ENCODE measurements around the gene MEX3A.

Gene MEX3A

DNA sequence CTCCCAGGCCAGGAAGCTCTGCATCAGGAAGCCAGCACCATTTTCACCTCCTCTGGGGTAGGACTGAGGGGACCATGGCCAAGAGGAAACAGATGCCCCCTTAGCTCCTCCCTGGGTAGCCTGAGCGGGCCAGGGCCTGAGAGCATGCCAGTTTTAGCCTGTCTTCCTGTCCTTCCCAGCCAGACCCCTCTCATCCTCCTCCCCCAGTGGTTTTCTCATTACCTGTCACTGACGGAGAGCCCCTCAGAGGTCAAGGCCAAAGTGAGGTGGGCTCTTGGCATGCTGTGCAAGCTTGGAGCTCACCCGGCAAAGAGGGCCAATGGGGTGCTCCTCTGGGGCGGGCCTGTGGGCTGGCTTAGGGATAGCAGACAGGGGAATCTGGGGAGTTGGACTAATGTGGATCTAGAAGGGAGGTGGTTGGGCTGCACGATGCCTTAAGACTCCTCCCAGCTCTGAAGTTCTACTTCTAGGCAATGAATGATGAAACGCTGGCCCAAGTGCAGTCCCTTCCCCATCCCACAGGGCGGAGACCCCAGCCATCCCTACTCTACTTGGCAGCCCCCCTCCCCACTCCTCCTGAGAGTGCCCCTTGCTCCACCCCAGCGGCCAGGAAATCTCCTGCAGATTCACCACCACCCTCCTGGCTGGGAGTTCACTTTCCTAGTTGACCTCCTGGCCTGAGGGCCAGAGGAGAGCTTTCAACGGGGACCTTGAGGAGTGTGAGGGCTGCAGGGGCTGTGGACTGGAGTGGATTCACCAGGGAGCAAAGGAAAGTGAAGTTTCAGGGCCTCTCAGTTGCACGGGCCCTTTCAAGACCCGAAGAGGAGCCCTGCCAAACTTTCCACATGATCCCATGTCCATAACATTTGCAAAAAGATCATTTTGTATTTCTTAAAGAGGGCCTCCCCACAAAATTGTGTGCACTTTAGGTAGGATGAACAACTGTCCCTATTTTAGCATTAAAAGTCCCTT lies 22.9 kb upstream of the MEX3A start:
- Histone ChIP-seq H3K27ac (ENCODE audit: low read depth, low read length) (peak overlapping the region; percentile 99), H3K4me1 (ENCODE audit: control insufficient read depth, insufficient read depth, low read length) (peaks cover 46% of the 10 kb centered on the region), H3K4me3 (ENCODE audit: low read length) (peak overlapping the region; percentile 68), H3K27me3 (ENCODE audit: control insufficient read depth, insufficient read depth, low read length) (no peaks in the 10 kb centered on the region), H3K36me3 (ENCODE audit: control insufficient read depth, insufficient read depth, low read length) (no peaks in the 10 kb centered on the region), H3K9ac (ENCODE audit: low read length) (no peak overlapping the region)

DNA sequence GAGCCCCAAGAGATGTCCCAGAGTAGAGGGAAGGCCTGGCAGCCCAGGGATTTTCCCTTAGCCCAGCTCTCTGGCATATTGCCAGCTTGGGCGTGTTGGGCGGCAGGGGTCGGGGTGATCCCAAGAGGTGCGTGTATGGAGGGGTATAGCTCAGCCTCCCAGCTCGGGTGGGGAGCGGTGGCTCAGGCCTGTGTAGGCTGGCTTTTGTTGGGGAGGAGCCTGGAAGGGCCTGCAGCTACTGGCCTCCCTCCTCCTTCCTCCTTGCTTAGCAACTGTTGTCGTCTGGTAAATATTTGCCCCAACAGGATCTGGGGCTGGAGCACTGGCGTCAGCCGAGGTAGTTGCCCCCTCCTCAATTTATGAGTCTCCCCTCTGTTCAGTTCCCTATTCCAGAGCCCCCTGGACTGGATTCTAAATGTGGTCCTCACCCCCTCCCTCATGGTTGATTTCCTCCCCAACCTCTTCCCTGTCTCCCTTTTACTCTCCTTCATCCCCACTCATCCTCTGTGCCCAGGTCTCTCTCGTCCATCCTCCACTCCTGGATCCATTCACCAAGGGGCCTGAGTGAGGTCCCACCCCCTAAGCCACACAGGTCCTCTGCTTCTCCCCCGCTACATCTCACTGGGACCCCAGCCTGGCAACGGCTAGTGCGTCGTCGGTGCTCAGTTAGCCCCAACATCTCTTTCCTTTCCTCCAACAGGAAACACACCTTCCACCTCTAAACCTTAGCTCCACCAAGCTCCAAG lies 22.0 kb upstream of the MEX3A start:
- no peaks in the 10 kb centered on the region for H3K36me3 ChIP-seq (ENCODE audit: control insufficient read depth, insufficient read depth, low read length)
- H3K4me1 ChIP-seq (ENCODE audit: control insufficient read depth, insufficient read depth, low read length): peaks cover 46% of the 10 kb centered on the region
- H3K4me3 ChIP-seq (ENCODE audit: low read length): peak overlapping the region; percentile 17
- H3K9ac ChIP-seq (ENCODE audit: low read length): peak overlapping the region; percentile 29
- peak overlapping the region; percentile 99 for H3K27ac ChIP-seq (ENCODE audit: low read depth, low read length)
- no peaks in the 10 kb centered on the region for H3K27me3 ChIP-seq (ENCODE audit: control insufficient read depth, insufficient read depth, low read length)

DNA sequence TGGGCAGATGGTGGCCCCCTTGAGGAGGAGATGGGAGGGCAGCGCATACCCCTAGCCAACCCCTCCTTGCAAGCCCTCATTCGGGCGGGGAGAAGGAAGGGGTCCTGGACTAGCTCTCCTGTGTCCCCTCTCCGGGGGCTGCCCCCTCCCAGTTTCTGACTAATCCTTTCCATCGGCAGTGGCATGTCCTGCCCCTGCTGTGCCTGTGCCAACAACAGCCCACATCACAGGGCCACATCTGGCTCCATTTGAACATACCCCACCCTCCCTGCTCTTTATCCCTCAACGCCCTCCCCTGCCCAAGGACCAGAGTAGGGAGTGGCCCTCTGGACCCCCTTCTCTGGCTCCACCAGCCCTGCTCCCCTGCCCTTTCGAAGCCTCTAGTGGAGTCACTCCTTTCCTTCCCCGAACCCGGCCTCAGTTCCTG lies 21.3 kb upstream of the MEX3A start:
- Histone ChIP-seq H3K27ac (ENCODE audit: low read depth, low read length) (peak overlapping the region; percentile 99), H3K4me1 (ENCODE audit: control insufficient read depth, insufficient read depth, low read length) (peaks cover 46% of the 10 kb centered on the region), H3K27me3 (ENCODE audit: control insufficient read depth, insufficient read depth, low read length) (no peaks in the 10 kb centered on the region), H3K9ac (ENCODE audit: low read length) (peak overlapping the region; percentile 29), H3K4me3 (ENCODE audit: low read length) (peak overlapping the region; percentile 17), H3K36me3 (ENCODE audit: control insufficient read depth, insufficient read depth, low read length) (no peaks in the 10 kb centered on the region)

DNA sequence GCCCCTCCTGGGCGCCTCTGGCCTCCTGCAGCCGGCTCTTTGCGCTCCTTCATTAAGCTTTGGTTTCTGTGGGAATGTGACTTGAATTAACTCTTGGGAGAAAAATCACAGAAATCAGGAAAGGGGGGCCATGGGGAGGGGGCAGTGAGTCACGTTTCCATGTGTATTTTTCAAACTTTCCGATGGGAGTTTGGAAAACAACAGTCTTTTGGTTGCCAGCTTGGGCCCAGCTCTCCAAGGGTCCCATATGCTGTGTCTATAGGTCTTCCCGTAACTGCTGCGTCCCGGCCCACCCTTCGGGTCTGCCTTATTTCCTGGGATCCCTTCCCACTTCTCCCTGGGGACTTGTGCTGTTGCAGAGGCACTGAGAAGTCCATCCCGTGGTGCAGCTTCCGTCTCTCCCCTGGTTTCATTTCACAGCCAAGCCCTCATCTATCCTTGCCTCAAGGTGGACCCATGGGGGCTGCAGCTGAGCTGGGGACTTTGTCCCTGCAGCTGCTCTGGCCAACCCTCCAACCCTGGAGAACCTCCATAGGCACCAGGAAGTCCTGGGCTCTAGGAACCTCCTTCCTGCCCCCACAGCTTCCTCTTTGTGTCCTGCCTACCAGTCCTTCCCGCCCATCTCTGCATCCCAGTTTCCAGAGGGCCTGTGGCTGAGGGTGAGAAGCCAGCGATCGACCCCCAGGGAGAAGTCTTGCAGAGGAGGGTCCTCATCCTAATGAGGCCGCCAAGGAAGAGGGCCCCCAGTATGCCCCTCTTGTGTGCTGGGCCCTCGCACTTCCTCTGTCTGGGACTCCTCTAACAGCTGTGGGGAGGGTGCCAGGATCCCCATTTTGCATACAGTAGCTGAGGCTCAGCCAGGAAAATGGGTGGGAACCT lies 20.6 kb upstream of the MEX3A start:
- Histone ChIP-seq H3K27ac (ENCODE audit: low read depth, low read length) (peak overlapping the region; percentile 99), H3K4me1 (ENCODE audit: control insufficient read depth, insufficient read depth, low read length) (peaks cover 46% of the 10 kb centered on the region), H3K36me3 (ENCODE audit: control insufficient read depth, insufficient read depth, low read length) (no peaks in the 10 kb centered on the region), H3K9ac (ENCODE audit: low read length) (no peak overlapping the region), H3K4me3 (ENCODE audit: low read length) (peak overlapping the region; percentile 17), H3K27me3 (ENCODE audit: control insufficient read depth, insufficient read depth, low read length) (no peaks in the 10 kb centered on the region)

DNA sequence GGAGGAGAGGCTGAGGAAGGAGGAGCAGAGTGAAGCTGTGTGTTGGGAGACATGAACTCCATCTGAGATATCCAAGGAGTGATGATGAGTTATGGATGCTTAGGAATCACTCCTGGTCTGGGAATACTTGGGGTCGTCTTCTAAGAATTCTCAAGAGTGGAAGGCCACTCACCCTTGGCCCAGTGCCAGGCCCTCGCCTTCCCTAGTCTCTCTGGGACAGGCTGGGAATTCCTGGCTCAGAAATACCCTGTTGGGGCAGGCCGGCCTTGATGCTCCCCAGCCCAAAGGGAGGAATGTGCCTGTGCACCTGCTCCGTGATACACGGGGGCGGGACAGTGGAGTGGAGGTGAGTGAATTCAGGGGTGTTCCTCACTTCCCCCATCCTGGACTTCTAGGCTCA lies 19.6 kb upstream of the MEX3A start:
- Histone ChIP-seq H3K36me3 (ENCODE audit: control insufficient read depth, insufficient read depth, low read length) (no peaks in the 10 kb centered on the region), H3K27ac (ENCODE audit: low read depth, low read length) (no peak overlapping the region), H3K4me1 (ENCODE audit: control insufficient read depth, insufficient read depth, low read length) (peaks cover 48% of the 10 kb centered on the region), H3K4me3 (ENCODE audit: low read length) (no peak overlapping the region), H3K27me3 (ENCODE audit: control insufficient read depth, insufficient read depth, low read length) (no peaks in the 10 kb centered on the region), H3K9ac (ENCODE audit: low read length) (no peak overlapping the region)

DNA sequence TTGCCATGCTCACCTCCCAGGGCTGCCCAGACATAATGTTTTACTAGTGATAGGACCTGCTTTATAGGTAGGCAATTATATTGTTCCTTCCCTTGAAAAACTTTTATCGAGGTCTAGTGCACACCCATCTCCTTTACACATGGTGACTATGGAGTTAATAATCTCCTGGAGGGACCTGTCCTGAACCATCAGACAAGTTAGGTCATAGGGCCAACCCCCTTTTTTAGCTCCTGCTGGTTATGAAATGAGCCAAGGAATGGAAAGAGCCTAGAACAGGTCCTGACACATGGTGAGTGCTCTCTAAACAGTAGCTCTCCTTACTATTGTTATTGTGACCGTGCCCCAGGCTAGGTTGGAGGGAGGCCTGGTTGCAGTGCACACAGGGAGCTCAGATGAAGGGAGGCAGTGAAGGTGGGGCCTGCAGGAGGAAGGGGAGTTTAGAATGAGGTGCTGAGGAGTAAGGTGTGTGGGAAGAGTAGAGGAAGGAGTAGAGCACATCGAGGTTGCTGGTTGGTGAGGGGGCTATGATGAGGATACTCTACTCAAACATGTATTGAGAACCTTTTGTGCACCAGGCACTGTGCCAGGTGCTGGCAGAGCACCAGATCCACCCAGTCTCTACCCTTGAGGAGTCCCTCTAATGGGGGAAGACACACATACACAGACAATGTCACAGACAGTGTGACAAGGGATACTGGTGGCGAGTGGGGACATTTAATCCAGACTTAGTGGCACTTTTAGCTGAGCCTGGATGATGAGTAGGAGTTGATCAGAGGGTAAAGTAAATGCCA lies 18.1 kb upstream of the MEX3A start:
- H3K27me3 ChIP-seq (ENCODE audit: control insufficient read depth, insufficient read depth, low read length): no peaks in the 10 kb centered on the region
- no peak overlapping the region for H3K4me3 ChIP-seq (ENCODE audit: low read length)
- no peak overlapping the region for H3K27ac ChIP-seq (ENCODE audit: low read depth, low read length)
- no peak overlapping the region for H3K9ac ChIP-seq (ENCODE audit: low read length)
- no peaks in the 10 kb centered on the region for H3K36me3 ChIP-seq (ENCODE audit: control insufficient read depth, insufficient read depth, low read length)
- H3K4me1 ChIP-seq (ENCODE audit: control insufficient read depth, insufficient read depth, low read length): peaks cover 46% of the 10 kb centered on the region

DNA sequence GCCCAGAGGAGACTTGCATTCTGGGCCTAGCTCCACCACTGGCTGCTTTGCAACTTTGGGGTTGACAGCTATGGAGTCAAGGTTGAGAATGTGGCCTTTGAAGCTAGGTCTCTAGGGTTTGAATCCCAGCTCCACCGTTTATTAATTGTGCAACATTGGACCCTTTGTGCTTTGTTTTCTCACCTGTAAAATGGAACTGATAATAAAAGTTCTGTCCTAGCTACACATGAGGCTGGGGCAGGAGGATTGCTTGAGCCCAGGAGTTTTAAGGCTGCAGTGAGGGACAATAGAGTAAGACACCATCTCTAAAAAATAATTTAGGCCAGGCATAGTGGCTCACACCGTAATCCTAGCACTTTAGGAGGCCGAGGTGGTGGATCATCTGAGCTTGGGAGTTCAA lies 17.0 kb upstream of the MEX3A start:
- no peak overlapping the region for H3K4me3 ChIP-seq (ENCODE audit: low read length)
- H3K4me1 ChIP-seq (ENCODE audit: control insufficient read depth, insufficient read depth, low read length): peaks cover 34% of the 10 kb centered on the region
- no peak overlapping the region for H3K27ac ChIP-seq (ENCODE audit: low read depth, low read length)

GRCh38 chr1:156098784-156099183 lies 16.5 kb upstream of the MEX3A start:
- no peaks in the 10 kb centered on the region for H3K27me3 ChIP-seq (ENCODE audit: control insufficient read depth, insufficient read depth, low read length)
- H3K36me3 ChIP-seq (ENCODE audit: control insufficient read depth, insufficient read depth, low read length): no peaks in the 10 kb centered on the region
- H3K27ac ChIP-seq (ENCODE audit: low read depth, low read length): no peak overlapping the region
- no peak overlapping the region for H3K4me3 ChIP-seq (ENCODE audit: low read length)
- peaks cover 29% of the 10 kb centered on the region for H3K4me1 ChIP-seq (ENCODE audit: control insufficient read depth, insufficient read depth, low read length)
- no peak overlapping the region for H3K9ac ChIP-seq (ENCODE audit: low read length)

More for the DNA sequence above, 17.0 kb upstream of the MEX3A start:
- Histone ChIP-seq H3K27me3 (ENCODE audit: control insufficient read depth, insufficient read depth, low read length) (no peaks in the 10 kb centered on the region), H3K9ac (ENCODE audit: low read length) (no peak overlapping the region), H3K36me3 (ENCODE audit: control insufficient read depth, insufficient read depth, low read length) (no peaks in the 10 kb centered on the region)

GRCh38 chr1:156097499-156098178 lies 15.4 kb upstream of the MEX3A start:
- Histone ChIP-seq H3K27me3 (ENCODE audit: control insufficient read depth, insufficient read depth, low read length) (no peaks in the 10 kb centered on the region), H3K36me3 (ENCODE audit: control insufficient read depth, insufficient read depth, low read length) (no peaks in the 10 kb centered on the region), H3K9ac (ENCODE audit: low read length) (no peak overlapping the region), H3K27ac (ENCODE audit: low read depth, low read length) (peak overlapping the region; percentile 71), H3K4me1 (ENCODE audit: control insufficient read depth, insufficient read depth, low read length) (peaks cover 18% of the 10 kb centered on the region), H3K4me3 (ENCODE audit: low read length) (no peak overlapping the region)

DNA sequence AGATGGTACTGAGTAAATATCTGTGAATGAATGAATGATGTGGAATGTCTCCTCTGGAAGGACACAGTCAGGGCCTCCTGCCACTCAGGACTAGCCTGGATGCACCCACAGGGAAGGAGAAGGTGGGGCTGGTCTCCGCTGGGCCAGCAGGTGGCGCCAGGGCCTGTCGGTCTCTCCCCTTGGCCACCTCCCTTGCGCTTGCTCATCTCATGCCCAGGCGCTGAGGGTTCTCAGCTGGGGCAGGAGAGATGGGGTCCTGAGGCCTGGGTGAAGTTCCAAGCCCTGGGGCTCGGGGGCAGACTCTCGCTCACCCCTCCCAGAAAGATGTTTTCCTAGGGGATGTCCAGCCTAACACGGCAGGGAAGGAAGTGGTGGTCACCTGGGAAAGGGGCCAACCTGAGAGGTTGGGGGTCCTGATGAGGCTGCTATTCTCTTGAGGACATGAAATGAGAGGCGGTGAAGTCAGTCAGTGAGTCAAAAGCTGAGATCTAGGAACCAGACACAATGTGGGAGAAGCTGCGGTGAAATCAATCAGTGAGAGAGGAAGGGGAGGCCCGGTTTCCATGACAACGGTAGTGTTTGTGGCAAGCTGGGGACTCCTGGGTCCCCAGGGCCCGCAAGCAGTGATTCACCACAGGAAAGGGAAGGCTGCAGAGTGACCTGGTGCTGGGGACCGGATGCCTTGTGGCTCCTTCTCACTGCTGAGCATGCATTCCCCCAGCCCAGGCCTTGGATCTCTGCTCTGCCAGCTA lies 14.6 kb upstream of the MEX3A start:
- H3K9ac ChIP-seq (ENCODE audit: low read length): no peak overlapping the region
- peaks cover 13% of the 10 kb centered on the region for H3K4me1 ChIP-seq (ENCODE audit: control insufficient read depth, insufficient read depth, low read length)
- H3K27me3 ChIP-seq (ENCODE audit: control insufficient read depth, insufficient read depth, low read length): no peaks in the 10 kb centered on the region
- no peaks in the 10 kb centered on the region for H3K36me3 ChIP-seq (ENCODE audit: control insufficient read depth, insufficient read depth, low read length)
- H3K4me3 ChIP-seq (ENCODE audit: low read length): peak overlapping the region; percentile 25
- peak overlapping the region; percentile 71 for H3K27ac ChIP-seq (ENCODE audit: low read depth, low read length)
